Germinal center (tissue), 1 donor: ENCODE results near the gene SIX5.

ENCODE experiments used
- DNase-seq: peaks from one replicate; pipeline ENCODE4 v3.0.0; 2012; ENCODE audit warnings: mixed read lengths, low spot score

Gene SIX5

GRCh38 chr19:45773384-45773783, 4.3 kb upstream of the SIX5 start:
- no peak for DNase-seq

DNA sequence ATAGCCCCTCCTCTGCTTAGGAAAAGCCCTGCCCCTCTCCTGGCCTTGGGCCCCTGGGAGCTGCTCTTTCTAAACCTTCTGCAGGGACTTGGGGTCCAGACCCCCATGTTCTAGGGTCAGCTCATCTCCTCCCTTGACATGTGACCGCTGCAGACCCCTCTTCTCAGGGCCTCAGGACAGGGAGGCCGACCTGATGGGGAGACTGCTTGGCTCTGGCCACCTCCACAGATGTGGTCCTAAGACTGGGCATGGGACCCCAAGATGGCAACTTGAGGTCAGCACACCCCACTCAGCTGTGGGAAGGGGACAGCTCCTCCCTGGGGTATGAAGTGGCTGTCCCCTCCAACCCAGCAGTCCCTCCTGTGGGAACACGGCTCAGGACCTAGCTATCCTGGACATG, 3.9 kb upstream of the SIX5 start:
- DNase-seq = no peak

DNA sequence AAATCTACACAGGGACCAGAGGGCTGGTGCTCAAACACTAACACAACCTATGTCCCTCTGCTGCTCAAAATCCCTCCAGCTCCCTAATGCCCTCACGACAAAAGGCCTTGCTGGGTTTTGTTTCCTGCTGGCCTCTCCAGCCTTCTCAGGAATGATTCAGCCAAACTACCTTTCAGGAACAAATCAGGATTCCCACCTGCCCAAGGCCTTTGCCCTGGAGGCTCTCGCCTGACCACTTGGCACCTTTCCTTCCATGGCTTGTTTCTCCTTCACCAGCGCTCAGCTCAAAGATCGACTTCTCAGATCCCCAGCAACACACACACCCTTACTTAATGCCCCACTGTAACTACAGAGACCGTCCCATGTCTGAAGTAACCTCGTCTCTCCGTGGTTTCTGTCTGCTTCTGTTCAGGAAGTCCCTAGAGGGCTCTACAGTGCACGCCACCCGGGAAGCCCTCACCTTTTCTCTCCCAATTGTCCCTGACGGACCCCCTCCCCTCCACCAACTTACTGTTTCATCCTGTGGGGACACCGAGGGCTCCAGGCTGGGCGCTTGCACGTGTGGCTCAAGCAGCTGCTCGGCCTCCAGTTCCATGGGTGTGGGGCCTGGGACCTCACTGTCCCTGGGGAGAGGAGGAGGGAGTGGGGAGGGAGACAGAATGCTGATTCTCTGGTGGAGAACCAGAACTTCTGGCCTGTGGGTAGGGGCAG, 3.2 kb upstream of the SIX5 start:
- DNase-seq = no peak

GRCh38 chr19:45771311-45771933, 2.4 kb upstream of the SIX5 start:
- no peak for DNase-seq

GRCh38 chr19:45770192-45771101, 1.4 kb upstream of the SIX5 start:
- peak; percentile 96 for DNase-seq

- DNase-seq = peak; percentile 67
These were observed 754 bp upstream of the SIX5 start for GRCh38 chr19:45769821-45770191.

DNA sequence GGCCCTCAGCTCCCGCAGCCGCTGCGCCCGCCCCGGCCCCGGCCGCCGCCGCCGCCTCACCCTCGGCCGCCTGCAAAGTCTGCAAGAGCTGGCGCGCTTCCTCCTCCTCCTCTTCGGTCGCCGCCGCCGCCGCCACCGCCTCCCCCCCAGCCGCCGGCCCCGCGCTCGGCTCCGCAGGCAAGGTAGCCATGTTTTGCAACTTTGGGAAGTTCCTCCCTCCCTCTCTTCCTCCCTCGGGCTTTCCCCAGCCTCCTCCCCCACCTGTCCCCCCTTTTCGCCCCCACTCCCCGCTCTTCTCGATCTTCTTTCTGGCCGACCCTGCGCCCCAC, 433 bp downstream of the SIX5 start:
- DNase-seq = peak; percentile 57

DNA sequence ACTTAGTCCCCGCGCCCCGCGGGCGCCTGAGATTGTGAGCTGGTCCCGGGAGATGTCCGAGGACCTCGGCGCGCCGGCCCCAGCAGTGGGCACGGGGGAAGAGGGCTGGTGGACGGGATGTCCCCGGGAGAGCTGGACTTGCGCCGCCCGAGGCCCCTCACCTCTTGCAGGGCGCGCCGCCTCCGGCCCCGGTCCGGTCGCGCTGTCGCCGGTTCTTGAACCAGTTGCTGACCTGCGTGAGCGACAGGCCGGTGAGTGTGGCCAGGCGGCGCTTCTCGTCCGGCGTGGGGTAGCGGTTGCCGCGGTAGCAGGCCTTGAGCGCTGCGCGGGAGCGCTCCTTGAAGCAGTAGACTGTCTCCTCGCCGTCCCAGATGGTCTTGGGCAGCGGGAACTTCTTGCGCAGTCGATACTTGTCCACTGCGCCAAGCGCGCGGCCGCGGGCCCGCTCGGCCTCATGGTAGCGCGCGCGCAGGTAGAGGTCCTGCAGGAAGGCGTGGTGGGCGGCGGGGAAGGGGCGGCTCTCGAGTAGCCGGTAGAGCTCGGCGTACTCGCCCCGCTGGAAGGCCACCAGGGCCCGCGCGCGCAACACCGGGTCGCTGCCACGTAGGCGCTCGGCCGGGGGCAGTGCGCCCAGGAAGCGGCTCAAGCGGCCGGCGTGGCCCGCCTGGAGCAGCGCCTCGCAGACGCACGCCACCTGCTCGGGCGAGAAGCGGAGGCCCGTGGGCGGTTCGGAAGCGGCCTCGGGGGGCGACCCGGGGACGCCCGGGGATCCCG, 984 bp downstream of the SIX5 start:
- no peak for DNase-seq

GRCh38 chr19:45767410-45767880, 1.6 kb downstream of the SIX5 start:
- DNase-seq = no peak

DNA sequence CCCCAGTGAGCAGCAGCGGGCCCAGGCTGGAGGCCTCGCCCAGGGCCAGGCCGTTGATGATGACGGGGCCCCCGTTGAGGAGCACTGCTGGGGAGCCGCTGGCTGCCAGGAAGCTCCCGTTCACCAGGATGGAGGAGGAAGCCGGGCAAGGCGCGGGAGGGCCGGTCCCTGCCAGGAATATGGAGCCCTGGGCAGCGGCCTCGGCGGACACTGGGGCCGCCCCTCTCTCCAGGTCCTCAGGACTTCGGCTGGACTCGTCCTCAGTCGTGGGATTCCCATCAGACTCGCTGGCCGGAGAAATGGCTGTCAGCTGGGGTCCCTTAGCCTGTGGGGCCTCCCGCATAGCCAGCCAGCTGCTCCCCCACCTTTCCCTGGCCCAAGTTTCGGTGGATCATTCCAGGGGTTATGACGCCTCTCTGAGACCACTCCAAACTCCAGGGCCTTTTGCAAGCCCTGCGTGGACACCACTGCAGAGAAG, 2.1 kb downstream of the SIX5 start:
- DNase-seq = no peak

DNA sequence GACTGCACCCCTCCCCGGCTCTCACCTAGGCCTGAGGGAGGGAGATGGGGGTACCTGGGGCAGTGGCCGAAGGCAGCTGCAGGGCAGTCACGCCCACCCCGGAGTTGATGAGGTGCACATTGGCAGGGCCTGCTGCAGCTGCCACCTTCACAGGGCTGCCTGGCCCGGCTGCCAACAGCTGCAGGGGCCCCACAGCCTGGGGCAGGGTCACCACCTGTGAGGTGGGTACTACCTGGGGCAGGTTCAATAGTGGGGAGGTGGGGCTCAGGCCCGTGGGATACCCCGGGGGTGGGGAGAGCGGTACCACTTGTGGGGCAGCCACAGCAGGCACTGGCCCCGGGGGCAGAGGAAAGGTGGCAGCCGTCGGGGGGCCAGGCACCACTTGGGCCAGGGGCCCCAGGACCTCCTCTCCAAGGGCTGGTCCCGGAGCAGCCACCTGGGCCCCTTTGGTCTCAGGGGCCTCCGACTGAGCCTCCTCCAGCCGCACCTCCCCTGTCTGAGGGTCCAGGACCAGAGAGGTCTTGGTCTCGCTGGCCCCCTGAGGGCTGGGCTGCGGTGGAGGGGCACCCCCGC, 2.7 kb downstream of the SIX5 start:
- DNase-seq = no peak

GRCh38 chr19:45765702-45766295, 3.3 kb downstream of the SIX5 start:
- DNase-seq = no peak

GRCh38 chr19:45764945-45765701, 3.9 kb downstream of the SIX5 start:
- no peak for DNase-seq

DNA sequence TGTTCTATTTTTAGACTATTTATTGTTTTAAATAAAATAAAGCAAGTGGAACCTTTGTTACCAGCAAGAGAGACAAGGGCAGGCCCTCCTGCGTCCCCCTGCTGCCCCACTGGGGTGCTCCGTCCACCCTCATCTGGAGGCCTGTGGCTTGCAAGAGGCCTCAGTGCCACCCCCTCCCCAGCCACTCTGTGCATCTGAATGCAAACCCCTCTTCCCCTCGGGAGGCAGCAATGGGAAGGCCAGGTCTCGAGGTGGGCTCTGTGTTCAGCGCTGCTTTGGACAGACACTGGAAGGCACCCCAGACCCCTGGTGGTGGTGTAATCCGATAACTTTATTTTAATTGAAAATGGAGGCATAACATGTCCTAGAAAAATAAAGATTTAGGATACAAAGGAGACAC, 4.6 kb downstream of the SIX5 start:
- no peak for DNase-seq

DNA sequence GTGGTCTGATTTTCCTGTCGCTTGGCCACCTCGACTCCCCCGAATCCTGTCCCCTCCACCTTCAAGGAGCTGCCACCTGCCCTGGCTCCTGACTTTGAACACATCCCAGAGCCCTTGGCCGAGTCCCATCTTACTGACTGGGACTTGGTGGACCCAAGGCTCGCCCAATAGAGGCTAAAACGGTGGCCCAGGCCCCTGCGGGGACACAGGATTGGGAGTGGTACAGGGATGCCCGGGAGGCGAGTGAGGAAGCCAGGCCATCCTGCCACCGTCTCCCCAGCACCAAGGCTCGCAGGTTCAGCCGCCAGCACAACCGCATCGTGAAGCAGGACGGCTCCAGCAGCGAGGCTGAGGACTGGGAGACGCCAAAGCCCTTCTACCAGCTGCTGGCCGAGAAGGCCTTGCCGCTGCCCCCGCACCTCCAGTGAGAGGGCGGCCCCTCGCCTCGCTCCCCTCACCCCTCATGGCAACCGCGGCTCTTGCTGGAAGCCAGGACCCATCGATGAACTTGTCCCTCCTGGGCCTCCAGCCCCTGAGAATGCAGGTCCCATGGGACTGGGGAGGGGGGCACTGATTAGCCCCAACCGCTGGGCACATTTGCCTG, 5.3 kb downstream of the SIX5 start:
- no peak for DNase-seq

- no peak for DNase-seq
These were observed 6.0 kb downstream of the SIX5 start for GRCh38 chr19:45762870-45763631.

- no peak for DNase-seq
These were observed 7.3 kb downstream of the SIX5 start for GRCh38 chr19:45761714-45762113.

DNA sequence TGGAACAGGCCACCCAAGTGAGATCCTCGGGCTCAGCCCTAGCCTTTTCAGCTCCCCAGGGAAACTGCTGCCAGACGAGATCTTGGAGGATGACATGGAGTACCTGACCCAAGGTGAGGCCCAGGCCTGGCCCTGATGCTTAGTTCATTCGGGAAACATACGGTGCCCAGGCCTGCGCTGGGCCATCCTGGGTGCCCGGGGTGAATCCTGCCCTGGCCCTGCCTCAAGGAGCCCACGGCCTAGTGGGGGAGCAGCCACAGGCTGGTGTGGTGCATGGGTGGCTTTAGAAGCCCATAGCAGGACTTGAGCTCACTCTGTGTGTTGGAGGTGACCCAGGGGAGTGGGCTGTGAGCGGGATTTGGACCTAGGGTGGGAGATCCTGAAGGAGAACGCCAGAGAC, 10.1 kb downstream of the SIX5 start:
- DNase-seq = no peak

DNA sequence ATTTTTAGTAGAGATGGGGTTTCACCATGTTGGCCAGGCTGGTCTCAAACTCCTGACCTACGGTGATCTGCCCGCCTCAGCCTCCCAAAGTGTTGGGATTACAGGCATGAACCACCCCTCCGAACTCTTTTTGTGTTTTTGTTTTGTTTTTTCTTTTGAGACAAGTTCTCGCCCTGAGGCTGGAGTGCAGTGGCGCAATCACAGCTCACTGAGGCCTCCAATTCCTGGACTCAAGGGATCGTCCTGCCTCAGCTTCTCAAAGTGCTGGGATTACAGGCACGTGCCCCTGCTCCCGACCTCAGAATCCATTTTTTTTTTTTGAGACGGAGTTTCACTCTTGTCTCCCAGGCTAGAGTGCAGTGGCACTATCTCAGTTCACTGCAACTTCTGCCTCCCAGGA, 11.4 kb downstream of the SIX5 start:
- no peak for DNase-seq
